NCI-H526 treated with DMSO at 0.1 percent for 48 hours (cell line): ENCODE results near the gene TACC2.

Experiments used
- DNase-seq: peaks from one replicate; lab custom pipeline; 2025; lab: John Stamatoyannopoulos, UW

The TACC2 gene

DNA sequence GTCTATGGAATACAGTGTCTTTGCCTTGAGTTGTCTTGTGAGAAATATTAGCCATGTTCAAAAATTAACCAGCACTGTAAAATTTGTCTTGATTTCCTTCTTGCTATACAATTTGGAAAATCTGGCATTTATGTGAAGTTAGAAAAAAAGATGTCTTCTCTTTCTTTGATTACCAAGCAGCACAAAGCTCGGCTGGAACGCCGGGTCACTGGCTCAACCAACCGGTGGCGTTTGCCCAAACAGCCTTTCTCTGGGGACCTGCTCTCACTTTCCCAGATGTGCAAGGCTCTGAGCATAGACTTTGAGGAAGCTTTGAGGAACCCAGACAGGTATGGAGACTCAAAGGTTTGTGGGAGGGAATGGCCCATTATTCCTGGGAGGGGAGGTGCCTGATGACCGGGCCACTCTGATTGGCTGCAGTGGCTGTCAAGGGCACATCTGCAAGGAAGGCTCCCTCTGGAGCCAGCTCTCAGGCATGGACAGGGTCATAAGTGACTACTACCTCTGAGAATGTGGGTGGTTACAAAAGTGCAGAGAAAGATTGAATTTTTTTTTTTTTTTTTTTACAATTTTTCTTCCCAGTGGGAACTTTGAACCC, 287.7 kb downstream of the TACC2 start:
- DNase-seq = no peak

DNA sequence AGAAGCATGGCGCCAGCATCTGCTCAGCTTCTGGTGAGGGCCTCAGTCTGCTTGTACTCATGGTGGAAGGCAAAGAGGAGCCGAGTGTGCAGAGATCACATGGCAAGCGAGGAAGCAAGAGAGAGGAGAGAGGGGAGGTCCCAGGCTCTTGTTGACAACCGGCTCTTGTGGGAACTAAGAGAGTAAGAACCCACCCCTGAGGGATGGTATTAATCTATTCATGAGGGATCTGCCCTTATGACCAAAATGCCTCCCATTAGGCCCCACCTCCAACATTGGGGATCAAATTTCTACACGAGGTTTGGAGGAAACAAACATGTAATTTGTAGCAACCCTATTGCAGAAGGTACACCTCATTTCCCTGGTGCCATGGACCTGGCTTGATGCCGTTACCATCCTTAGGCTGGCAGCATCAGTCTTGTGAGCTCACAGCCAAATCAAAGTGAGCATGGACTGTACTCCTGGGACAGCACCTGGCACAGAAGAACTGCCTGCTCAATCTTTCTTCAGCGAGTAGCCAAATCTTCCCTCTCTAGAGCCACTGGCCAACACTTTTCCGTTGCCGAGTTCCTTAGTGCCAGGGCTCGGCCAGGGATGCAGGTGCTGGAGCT, 288.7 kb downstream of the TACC2 start:
- DNase-seq = no peak

DNA sequence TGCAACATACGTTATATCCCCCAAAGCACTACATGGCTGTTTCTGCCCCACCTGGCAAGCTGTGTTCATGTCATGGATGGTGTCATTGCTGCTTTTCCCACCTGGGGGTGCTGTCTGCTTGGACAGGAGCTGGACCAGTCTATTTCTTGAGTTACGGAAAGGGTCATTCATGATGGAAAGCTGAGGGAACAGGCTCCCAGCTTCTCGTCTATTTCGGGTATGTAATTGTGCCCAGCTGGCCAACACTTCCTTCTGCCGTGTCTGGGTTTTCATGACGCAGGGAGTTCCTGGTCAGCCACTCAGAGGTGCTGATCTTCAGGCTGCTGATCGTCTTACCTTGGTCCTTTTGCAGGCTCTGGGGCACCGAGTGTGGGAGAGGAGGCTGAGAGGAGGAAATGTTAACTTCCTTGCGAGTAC, 290.8 kb downstream of the TACC2 start:
- DNase-seq = peak; percentile 4

DNA sequence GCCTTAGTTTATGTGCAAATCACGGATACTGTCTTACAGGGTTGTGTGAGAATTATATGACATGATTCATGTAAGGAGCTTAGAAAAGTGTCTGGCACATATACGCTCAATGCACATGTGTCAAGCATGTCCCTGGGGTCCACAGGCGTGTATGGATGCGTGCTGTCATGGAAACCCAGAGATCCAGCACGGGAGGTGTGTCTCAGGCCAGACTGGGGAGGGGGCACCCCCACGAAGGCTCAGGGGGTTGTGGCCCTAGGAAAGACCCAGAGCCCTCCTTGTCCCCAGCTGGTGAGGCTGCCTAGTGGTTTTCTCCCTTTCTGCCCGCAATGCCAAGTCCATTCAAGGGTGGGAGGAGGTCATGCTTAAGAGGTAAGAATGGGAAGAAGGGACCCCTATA, 291.2 kb downstream of the TACC2 start:
- no peak for DNase-seq

DNA sequence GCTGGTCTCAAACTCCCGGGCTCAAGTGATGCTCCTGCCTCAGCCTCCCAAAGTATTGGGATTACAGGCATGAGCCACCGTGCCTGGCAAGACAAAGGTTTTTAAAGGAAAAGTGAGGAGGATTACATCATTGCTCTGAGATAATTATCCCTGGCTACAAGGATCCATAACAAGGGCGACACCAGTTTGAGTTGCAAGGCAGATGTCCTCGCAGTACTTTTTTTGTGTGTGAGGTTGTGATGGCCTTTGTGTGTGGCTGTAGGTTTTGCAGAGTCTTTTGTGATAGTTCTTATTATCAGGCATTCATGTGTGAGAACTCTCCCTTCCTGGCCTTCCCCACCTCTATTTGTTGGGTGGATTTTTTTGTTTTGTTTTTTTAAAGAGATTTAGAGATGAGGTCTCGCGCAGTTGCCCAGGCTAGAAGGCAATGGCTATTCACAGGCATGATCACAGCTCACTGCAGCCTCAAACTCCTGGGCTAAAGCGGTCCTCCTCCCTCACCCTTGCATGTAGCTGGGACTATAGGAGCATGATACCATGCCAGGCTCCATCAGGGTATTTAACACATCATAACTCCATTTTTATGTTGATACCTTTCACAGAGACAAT, 292.2 kb downstream of the TACC2 start:
- no peak for DNase-seq

DNA sequence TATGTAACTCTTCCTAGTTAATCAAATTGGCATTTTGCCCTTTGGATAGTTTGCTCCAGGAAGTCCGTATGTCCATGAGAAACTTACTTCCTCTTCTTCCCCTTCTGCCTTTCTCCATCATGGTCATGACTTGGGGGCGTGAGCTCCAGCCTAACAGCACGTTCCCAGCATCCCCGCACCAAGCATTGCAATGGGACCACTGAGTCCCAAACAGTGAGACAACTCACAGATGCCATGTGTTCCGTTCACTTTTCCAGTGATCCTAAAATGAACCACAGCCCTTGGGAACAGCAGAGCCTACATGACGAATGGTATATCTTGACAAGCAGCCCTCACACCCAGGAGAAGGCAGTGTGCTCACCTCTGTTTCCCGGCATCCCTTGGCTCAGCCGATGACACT, 292.8 kb downstream of the TACC2 start:
- no peak for DNase-seq

DNA sequence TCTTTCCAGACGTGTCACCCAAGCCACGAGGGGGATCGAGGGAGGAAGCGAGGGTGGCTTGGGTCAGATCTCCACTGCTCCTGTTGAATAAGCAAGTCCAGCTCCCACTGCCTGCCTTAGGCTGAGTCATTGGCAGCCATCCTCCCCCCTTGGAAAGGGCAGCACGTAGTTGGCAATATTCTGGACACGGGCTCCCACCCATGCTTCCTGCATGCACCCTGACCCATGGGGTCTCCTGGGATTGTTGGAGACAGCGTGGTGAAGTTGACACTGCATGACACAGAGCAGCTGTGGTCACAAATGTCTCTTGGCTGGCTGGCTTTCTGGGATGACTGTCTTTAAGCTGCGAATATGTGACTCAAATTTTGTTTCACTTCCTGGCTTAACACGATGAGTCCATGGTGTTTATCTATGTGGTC, 293.3 kb downstream of the TACC2 start:
- DNase-seq = no peak

DNA sequence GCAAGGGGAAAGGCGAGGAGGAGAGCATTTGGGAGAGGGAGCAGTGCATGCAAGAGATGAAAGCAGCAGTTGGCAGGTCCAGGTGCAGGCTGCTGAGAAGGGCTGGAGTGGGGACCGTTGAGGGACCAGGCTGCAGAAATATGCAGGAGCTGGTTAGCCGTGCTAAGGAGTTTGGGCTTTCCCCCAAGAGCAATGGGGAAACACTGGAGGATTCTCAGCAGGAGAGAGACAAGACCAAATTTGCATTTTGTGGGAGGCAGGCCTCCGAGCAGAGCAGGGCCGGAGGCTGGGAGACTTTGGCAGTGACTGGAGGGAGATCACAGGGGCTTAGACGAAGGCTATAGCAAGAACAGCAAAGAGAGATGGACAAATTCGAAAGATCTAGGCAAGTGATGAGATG, 293.9 kb downstream of the TACC2 start:
- no peak for DNase-seq

DNA sequence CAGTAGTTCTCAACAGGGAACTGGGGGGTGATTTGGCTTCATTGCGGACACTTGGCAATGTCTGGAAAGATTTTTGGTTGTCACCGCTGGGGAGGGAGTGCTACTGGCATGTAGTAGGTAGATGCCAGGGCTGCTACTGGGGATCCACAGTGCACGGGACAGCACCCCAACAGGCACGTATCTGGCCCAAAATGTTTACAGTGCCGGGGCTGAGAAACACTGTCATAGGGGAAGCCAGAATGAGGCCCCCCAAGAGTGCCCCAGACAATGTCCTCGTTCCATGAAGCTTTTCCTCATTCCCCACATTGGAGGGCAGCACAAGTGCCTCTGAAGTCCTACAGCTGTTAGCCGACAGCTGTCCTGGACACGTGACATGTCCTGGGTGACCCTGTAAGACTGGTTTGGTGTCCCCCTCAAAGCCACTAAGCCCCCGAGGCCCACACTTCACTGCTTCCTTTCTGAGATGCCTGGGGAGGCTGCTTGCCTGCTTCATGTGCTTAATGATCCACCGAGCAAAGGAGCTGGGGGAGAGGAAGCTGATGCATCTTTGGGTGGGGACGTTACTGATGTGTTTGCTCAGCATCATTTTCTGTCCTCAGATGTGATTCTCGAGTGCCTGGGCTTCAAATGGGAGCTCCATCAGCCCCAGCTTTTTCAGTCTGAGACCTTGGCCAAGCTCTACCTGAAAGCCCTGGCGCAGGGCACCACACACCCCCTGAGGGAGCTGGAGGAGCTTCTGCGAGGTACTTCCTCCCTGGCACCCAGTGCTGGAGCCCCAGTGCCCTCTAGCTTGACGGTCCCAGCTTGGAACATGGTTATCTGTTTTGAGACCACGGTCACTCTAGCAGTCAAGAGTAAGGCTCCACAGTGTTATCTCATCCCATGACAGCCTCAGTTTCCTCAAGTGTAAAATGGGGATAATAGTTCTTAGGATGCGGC, 296.8 kb downstream of the TACC2 start:
- no peak for DNase-seq

DNA sequence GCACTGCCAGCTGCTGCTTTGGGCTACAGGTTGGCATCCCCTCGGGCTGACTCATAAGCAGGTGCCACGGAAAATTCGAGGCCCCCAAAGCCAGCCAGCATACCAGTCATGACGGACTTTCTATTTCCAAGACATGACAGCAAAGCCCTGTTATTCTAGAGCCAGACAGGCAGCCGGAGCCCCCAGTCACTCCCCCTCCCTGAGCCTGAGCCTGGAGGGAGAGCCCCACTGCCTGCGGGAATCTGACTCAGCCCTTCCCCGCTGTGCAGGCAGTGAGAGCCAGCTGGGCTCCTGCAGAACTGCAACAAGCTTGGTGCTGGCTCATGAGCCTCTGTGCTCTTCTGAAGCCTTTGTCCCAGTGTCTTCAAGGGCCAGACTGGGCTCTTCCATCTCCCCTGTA, 297.9 kb downstream of the TACC2 start:
- no peak for DNase-seq

DNA sequence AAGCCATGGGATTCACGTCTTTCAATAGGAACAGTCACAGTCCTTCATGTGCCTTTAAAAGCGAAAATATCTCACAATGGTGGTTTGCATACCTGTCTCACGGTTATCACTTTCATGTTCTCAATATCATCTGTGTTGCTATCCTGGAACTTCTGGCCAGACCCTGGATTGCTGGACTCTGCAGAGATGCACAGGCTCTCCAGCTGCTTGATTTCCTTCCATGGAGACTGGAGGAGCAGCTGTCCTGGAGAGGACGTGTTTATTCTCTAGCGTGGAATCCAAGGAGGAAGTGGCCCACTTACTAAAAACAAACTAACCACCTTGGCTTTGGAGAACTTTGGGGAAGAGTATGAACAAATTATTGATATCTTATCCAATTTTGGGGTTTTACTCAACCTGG, 298.6 kb downstream of the TACC2 start:
- DNase-seq = no peak

DNA sequence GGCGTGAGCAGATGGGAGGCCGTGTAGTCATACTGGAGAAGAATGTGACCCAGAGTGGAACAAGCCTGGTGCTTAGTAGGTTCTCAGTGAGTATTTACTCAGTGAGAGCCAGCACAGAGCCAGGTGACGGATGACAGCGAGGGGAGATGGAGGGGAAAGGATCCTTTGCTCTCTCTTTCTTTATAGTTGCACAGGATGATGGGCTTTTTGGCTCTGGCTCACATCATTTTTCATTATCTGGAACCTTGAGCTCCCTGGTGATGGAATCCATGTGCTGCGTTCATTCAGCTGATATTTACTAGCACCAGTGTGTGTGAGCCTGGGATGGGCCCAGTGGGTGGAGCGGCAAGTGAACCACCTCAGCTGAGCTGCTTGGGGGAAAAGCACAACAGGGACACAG, 299.3 kb downstream of the TACC2 start:
- DNase-seq = no peak

DNA sequence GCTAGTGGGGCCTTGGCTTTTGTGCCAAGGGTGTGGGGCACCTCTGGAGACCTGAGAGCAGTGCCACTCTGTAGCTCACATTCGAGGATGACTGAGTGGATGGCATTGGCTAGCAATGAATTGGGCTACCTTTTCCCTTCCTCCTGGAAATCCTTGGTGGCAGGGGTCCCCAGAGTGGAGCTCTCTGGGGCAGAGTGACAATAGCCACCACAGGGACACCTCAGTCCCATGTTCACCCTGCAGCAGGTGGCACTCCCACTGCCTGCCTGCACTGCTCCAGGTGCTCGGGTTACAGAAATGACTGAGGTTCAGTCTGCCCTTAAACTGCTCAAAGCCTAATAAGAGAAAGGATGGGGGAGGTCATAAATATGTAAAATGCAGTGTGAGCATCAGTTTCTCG, 300.0 kb downstream of the TACC2 start:
- DNase-seq = no peak

DNA sequence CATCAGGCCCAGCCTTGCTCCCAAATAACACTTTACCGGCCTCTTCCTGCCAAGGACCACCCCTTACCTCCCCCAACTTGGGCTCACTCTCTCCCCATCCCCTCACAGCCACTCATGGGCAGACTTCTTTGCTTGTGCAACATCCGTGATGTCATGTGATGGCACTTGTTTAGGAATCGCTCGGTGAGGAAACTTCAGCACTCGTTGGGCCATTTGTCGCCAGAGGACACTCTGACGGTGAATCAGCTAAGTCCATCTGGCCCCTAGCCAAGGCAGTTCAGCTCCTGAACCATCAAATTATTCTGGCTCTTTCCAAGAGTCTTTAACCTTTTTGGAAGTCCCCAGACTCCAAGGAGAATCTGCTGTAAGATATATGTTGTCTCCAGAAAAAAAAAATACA, 301.4 kb downstream of the TACC2 start:
- no peak for DNase-seq

DNA sequence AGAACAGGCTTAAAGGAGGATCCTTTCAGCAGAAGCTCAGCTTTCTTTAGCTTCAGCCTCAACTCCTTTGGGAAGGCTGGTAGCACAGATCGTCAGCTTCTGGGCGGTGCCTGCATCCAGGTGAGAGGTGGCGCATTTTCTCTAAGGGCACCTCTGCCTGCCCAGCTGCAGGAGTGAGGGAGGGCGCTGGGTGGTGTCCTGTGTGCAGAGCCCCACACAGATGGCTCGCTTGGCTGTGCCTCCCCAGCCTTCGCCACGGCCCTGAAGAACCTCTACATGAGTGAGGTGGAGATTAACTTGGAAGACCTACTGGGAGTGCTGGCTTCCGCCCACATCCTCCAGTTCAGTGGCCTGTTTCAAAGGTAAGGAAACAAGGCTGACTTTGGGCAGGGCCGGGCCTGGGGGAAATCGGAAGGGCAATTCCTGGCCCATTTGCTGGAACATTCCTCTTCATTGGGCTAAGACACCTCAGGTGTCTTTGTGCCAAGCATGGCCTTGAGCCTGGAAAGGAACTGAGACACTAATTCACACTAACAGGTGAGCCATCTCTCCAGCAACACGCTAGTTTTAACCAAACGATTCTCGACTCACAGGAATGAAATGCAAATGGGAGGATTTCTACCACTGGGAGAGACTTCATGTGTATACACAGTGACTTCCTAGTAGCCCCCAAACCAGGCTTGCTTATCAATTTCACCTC, 302.0 kb downstream of the TACC2 start:
- no peak for DNase-seq

DNA sequence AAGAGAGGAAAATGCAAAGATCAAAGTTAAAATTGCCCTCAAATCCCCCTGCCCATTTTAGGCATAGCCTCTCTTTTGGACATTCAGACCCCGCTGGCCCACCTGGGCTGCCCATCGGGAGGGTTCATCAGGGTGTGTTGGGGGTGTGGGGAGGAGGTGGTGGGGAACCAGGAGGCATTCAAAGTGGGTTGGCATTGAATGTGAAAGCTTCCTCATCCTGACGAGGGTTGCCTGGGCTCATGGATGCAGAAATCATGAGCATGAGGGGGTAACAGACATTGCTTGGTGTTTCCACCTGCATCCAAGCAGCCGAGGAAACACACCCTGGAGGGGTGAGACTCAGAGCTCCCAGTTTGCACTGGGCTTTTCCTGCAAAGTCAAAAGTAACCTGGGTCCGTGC, 302.8 kb downstream of the TACC2 start:
- DNase-seq = no peak

DNA sequence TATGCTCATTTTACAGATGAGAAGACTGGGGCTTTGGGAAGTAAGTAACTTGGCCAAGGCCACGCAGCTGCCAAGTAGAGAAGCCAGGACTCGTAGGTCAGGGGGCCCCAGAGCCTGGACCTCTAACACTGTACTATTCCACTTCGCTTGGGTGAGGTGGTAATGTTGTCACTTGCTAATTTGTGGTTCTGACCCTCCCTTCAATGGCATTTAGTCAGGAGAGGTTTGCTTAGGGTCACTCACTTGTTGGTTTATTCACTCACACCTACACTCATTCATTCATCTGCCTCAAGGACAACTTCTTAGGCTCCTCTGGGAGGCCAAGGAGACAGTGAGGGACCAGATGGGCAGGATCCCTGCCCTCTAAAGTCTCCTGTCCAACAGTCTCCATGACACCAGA, 303.4 kb downstream of the TACC2 start:
- DNase-seq = no peak

DNA sequence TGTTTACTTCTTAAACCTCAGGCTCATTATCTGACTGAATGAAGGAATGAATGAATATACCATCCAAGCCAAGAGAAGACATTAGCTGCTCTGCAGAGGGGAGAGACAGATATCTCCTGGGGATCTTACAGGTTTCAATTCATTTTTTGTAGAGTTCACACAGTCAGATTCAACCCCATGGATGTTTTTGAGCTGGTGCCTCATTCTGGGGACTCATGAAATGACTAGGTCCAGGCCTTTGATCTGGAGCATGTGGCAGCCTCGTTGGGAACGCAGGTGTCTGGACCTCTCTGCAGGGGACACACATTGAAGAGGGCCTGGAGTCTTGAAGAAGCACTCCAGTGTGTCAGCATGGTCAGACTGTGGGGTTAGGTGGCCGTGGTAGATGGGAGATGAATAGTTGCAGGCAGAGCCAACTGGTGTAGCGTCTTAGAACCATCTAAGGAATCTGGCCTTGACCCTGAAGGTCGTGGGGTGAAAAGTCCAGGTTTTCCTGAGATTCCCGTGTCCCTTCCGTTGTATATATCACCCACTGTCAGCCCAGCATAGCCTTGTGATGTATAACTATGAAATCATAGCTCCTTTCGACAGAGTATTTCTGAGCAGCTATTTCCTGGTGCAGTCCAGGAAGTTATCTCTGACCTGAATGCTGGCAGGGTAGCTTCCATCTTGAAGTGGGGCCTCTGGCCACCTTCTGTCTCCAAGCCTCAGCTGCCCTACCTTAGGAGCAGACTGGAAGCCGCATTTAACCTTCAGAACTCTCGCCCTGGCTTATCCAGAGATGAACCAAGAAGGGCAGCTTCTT, 304.4 kb downstream of the TACC2 start:
- DNase-seq = no peak

DNA sequence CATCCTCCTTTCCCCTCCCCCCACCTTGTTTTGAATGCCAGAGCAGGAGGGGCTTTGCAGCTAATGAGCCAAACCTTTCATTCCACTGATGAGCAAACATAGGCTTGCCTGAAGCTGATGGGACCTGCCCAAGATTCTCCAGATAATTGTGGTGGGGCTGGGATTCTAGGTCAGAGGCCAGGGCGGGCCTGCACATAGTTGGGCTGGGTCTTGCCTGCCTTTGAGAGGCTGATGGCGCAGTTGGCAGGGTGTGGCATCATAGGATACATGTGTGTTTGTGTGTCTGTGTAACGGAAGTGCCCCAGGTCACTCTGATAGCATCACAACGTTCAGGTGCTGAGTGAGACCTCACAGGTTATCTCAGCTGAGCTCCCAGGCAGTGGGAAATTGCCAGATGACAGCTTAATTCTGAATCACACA, 305.0 kb downstream of the TACC2 start:
- no peak for DNase-seq

DNA sequence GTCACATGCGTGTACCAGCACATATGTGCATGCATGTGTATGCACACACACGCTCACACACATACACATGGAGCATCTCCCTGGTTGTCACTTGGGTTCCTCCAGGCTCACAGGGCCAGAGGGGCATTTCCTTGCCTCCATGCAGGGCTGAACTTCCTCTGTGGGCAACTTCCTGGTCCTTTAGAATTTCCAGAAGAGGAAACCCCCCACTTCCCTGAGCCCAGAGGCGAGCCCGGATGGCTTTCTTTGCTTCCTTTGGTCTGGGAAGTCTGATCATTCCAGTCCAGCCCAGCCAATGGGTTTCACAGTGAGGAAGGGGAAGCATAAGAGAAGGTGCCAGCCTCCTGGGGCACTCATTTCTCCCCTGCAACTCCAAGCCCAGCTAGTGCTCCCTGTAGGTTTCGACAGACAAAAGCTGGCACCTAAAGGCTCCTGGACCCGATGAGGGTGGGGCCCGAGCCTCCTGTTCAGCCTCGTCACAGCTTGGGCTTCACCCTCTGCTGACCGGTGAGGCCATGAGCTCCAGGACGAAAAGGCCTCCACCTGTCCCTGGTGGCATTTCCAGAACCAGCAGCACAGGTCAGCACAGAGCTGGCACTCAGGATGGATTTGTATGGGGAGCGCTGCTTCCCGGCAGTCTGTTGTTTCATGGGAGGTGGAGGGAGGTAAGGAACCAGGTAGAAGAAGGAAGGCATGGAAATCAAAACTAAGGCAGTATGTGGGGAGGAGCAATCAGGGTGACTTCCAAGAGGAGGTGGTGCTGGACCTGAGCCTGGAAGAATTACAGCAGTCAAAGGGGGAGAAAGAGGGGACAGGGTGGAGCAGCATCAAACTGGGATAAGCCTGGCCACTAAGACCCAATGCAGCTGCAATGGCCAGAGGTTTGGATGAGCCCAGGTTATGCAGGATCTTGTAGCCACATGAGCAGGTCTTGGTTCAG, 305.8 kb downstream of the TACC2 start:
- DNase-seq = no peak
